ENCODE measurements around the gene SEPHS1. TPM values are rescaled to one million over a fixed set of nuclear protein-coding genes. Genes with fewer than 3 reads are reported as not detected.

Gene SEPHS1
- total and polyA plus RNA-seq, 2 donors (not counting 1 experiment from before 2014, with no cell fraction given): 14.7 to 29.1 TPM

GRCh38 chr10:13335881-13336280 is 12.2 kb downstream of the SEPHS1 start:
- H3K9me3 ChIP-seq (ENCODE audit: control extremely low read depth in 1 of 3, control insufficient read depth in 2 of 3, insufficient read depth in 1 of 3, low read length in 2 of 3): no peaks in the 10 kb centered on the region
- Mint-ChIP-seq H3K4me3 (no peak overlapping the region), H3K27me3 (no peaks in the 10 kb centered on the region), H3K4me1 (peaks cover 10% of the 10 kb centered on the region), H3K9me3 (ENCODE audit: insufficient read depth) (no peaks in the 10 kb centered on the region), H3K27ac (no peak overlapping the region)
- 98% methylated on average over 5 of the region's 9 CpGs for WGBS (ENCODE audit: insufficient coverage)
- no peak overlapping the region for H2AFZ ChIP-seq (ENCODE audit: insufficient read depth, low read depth, low read length, poor library complexity, severe bottlenecking)
- peaks cover 28% of the 10 kb centered on the region for H3K79me2 ChIP-seq (ENCODE audit: control insufficient read depth, insufficient read depth, low read length)
- TF ChIP-seq EZH2 (IDR thresholded peaks at IDR 0.05; ENCODE audit: borderline replicate concordance, insufficient read depth, low read depth, low read length, poor library complexity, severe bottlenecking): no peak
- no peak for TF ChIP-seq CTCF (IDR thresholded peaks at IDR 0.05)
- peaks cover 0 to 46% of the 10 kb centered on the region in 2 experiments for H3K36me3 ChIP-seq (replicated peaks in 1 of 2; ENCODE audit: control extremely low read depth in 1 of 2, control insufficient read depth in 1 of 2, extremely low read depth in 1 of 2, insufficient read depth in 2 of 2, low read length in 1 of 2)
- H3K27me3 ChIP-seq (replicated peaks in 1 of 4; ENCODE audit: control extremely low read depth in 1 of 4, control insufficient read depth in 3 of 4, insufficient read depth in 4 of 4, low read length in 3 of 4): no peaks in the 10 kb centered on the region
- no peak overlapping the region for H3K4me2 ChIP-seq (replicated peaks; ENCODE audit: low read depth, low read length, poor library complexity, severe bottlenecking)
- H3K4me1 ChIP-seq (ENCODE audit: control insufficient read depth in 2 of 2, insufficient read depth in 2 of 2, low read length in 2 of 2): peaks cover 0 to 9% of the 10 kb centered on the region in 2 donors
- CTCF ChIA-PET: interaction anchor here (1.0 kb wide), 2 partner anchors 17 to 33 kb away, joined by 3 to 4 read pairs; no protein-coding TSS in a partner anchor
- POLR2A ChIA-PET: no interaction called here
- intact Hi-C loops (cut with micrococcal nuclease): no loop called here
- ATAC-seq (ENCODE audit: low read depth): no peak
- no peaks in the 10 kb centered on the region for H4K20me1 ChIP-seq (ENCODE audit: control insufficient read depth, insufficient read depth, low read length, poor library complexity, severe bottlenecking)
- no peak for DNase-seq
- H3K4me3 ChIP-seq (ENCODE audit: control extremely low read depth in 1 of 5, extremely low read depth in 1 of 5, insufficient read depth in 1 of 5, low read depth in 2 of 5, low read length in 4 of 5): no peak overlapping the region
- H3K9ac ChIP-seq (ENCODE audit: low read length): no peak overlapping the region
- H3K27ac ChIP-seq (ENCODE audit: low read length in 2 of 2): no peak overlapping the region

- H3K9ac ChIP-seq (ENCODE audit: low read length): no peak overlapping the region
- TF ChIP-seq EZH2 (IDR thresholded peaks at IDR 0.05; ENCODE audit: borderline replicate concordance, insufficient read depth, low read depth, low read length, poor library complexity, severe bottlenecking) (no peak), CTCF (IDR thresholded peaks at IDR 0.05) (no peak)
- Mint-ChIP-seq H3K4me1 (no peaks in the 10 kb centered on the region), H3K27ac (no peak overlapping the region), H3K4me3 (no peak overlapping the region), H3K27me3 (no peaks in the 10 kb centered on the region), H3K9me3 (ENCODE audit: insufficient read depth) (no peaks in the 10 kb centered on the region)
- no peaks in the 10 kb centered on the region for H3K4me1 ChIP-seq (ENCODE audit: control insufficient read depth in 2 of 2, insufficient read depth in 2 of 2, low read length in 2 of 2)
- peaks cover 24% of the 10 kb centered on the region for H3K79me2 ChIP-seq (ENCODE audit: control insufficient read depth, insufficient read depth, low read length)
- no peak overlapping the region for H3K4me2 ChIP-seq (replicated peaks; ENCODE audit: low read depth, low read length, poor library complexity, severe bottlenecking)
- no peak for ATAC-seq (ENCODE audit: low read depth)
- intact Hi-C loops (cut with micrococcal nuclease): no loop called here
- CTCF ChIA-PET: interaction anchor here (0.6 kb wide), 1 partner anchor 38 kb away, joined by 3 read pairs; no protein-coding TSS in a partner anchor
- WGBS (ENCODE audit: insufficient coverage): 100% methylated on average over 1 of the region's 2 CpGs
- H3K9me3 ChIP-seq (ENCODE audit: control extremely low read depth in 1 of 3, control insufficient read depth in 2 of 3, insufficient read depth in 1 of 3, low read length in 2 of 3): no peaks in the 10 kb centered on the region
- no peaks in the 10 kb centered on the region for H3K27me3 ChIP-seq (replicated peaks in 1 of 4; ENCODE audit: control extremely low read depth in 1 of 4, control insufficient read depth in 3 of 4, insufficient read depth in 4 of 4, low read length in 3 of 4)
- H4K20me1 ChIP-seq (ENCODE audit: control insufficient read depth, insufficient read depth, low read length, poor library complexity, severe bottlenecking): no peaks in the 10 kb centered on the region
- no peak overlapping the region for H3K27ac ChIP-seq (ENCODE audit: low read length in 2 of 2)
- H3K4me3 ChIP-seq (ENCODE audit: control extremely low read depth in 1 of 5, extremely low read depth in 1 of 5, insufficient read depth in 1 of 5, low read depth in 2 of 5, low read length in 4 of 5): no peak overlapping the region
- DNase-seq: no peak
- POLR2A ChIA-PET: no interaction called here
- H2AFZ ChIP-seq (ENCODE audit: insufficient read depth, low read depth, low read length, poor library complexity, severe bottlenecking): no peak overlapping the region
- peaks cover 0 to 51% of the 10 kb centered on the region in 2 experiments for H3K36me3 ChIP-seq (replicated peaks in 1 of 2; ENCODE audit: control extremely low read depth in 1 of 2, control insufficient read depth in 1 of 2, extremely low read depth in 1 of 2, insufficient read depth in 2 of 2, low read length in 1 of 2)
These were observed 13.5 kb downstream of the SEPHS1 start for GRCh38 chr10:13334556-13334955.
